H1 (cell line): ENCODE measurements around the gene LOXL4. TPM values are rescaled to one million over a fixed set of nuclear protein-coding genes. Genes with fewer than 3 reads are reported as not detected.

Source experiments
- CTCF ChIA-PET: fragments of 300-600 bp; sonication (Branson Sonifier 250); formaldehyde crosslinking; loops from one replicate; lab custom pipeline; 2021; ENCODE audit not compliant: partially characterized antibody; lab: Charles Lee
- POLR2A ChIA-PET: fragments of 300-600 bp; sonication (Branson Sonifier 250); formaldehyde crosslinking; loops from one replicate; lab custom pipeline; 2021; ENCODE audit warnings: inconsistent platforms; ENCODE audit not compliant: partially characterized antibody; lab: Charles Lee
- DNase-seq, 2 experiments: peaks; one replicate each; pipeline versions ENCODE4 v3.0.0 to v3.0.0-alpha.2; 2010 to 2022; ENCODE audit warnings: low spot score in 2 of 2, low read depth in 1 of 2, mixed read lengths in 1 of 2
- FAIRE-seq: peaks from 2 replicates; lab custom pipeline; 2011; peaks lifted over from hg19 to GRCh38; lab: Jason Lieb, UNC
- H2AFZ ChIP-seq: 2 replicates; pipeline ENCODE4 v1.8.1; 2012; ENCODE audit warnings: low read length, inconsistent platforms
- H2AK5ac ChIP-seq: 2 replicates; pipeline ENCODE4 v1.6.1; 2013; ENCODE audit warnings: low read depth, low read length
- H2BK120ac ChIP-seq: replicated peaks from 2 replicates; pipeline ENCODE3; 2013; ENCODE audit warnings: low read depth, low read length, inconsistent platforms
- H2BK12ac ChIP-seq: 2 replicates; pipeline ENCODE4 v1.6.1; 2013; ENCODE audit warnings: low read depth, low read length
- H2BK15ac ChIP-seq: 2 replicates; pipeline ENCODE4 v1.6.1; 2013; ENCODE audit warnings: low read length
- H2BK20ac ChIP-seq: 2 replicates; pipeline ENCODE4 v1.6.1; 2013; ENCODE audit warnings: low read length
- H2BK5ac ChIP-seq: 2 replicates; pipeline ENCODE4 v1.6.1; 2013; ENCODE audit warnings: low read depth, low read length
- H3K14ac ChIP-seq: 2 replicates; pipeline ENCODE4 v1.6.1; 2013; ENCODE audit warnings: inconsistent platforms; ENCODE audit not compliant: insufficient read length
- H3K18ac ChIP-seq: 2 replicates; pipeline ENCODE4 v1.6.1; 2013; ENCODE audit warnings: low read length; ENCODE audit errors: extremely low read depth
- H3K23ac ChIP-seq: 2 replicates; pipeline ENCODE4 v1.6.1; 2013; ENCODE audit warnings: inconsistent platforms; ENCODE audit not compliant: insufficient read length
- H3K23me2 ChIP-seq: 2 replicates; pipeline ENCODE4 v1.6.1; 2013; ENCODE audit warnings: low read depth, low read length
- H3K27ac ChIP-seq: 2 replicates; pipeline ENCODE4 v1.6.1; 2011; ENCODE audit warnings: low read depth, low read length, inconsistent platforms
- H3K27me3 ChIP-seq, 4 experiments: replicated peaks in 1 of 4; 1 replicate in 1 of 4; 2 replicates in 3 of 4; pipeline versions ENCODE4 v1.6.1 to v1.8.1; 2011 to 2013; ENCODE audit warnings: low read length in 3 of 4, mild to moderate bottlenecking in 3 of 4, inconsistent platforms in 2 of 4, mixed read lengths in 2 of 4, moderate library complexity in 1 of 4; ENCODE audit not compliant: control insufficient read depth in 3 of 4, insufficient read depth in 3 of 4; ENCODE audit errors: extremely low read depth in 1 of 4
- H3K36me3 ChIP-seq, 4 experiments: 2 replicates each; pipeline versions ENCODE4 v1.6.1 to v1.8.1; 2011 to 2013; ENCODE audit warnings: mild to moderate bottlenecking in 4 of 4, low read length in 3 of 4, moderate library complexity in 2 of 4, control low read depth in 1 of 4, inconsistent platforms in 1 of 4; ENCODE audit not compliant: insufficient read depth in 4 of 4, control insufficient read depth in 2 of 4
- H3K4ac ChIP-seq: replicated peaks from 2 replicates; pipeline ENCODE3; 2013; ENCODE audit warnings: low read length, low read depth, mixed read lengths, inconsistent platforms; ENCODE audit not compliant: insufficient read length
- H3K4me1 ChIP-seq, 4 experiments: replicated peaks in 1 of 4; 1 replicate in 1 of 4; 2 replicates in 3 of 4; pipeline versions ENCODE4 v1.6.1 to v1.8.1; 2011 to 2013; ENCODE audit warnings: low read length in 3 of 4, inconsistent platforms in 2 of 4, mixed read lengths in 1 of 4; ENCODE audit not compliant: insufficient read depth in 4 of 4, control insufficient read depth in 3 of 4
- H3K4me2 ChIP-seq, 2 experiments: 2 replicates each; pipeline versions ENCODE4 v1.6.1 to v1.8.1; 2011 to 2013; ENCODE audit warnings: low read depth in 2 of 2, low read length in 2 of 2, control low read depth in 1 of 2, inconsistent platforms in 1 of 2, mild to moderate bottlenecking in 1 of 2; ENCODE audit not compliant: insufficient read depth in 1 of 2
- H3K4me3 ChIP-seq, 4 experiments: fragments of 200-600, 300-600 bp in 1 of 4; sonication (generic), shearing (Covaris generic), sonication (Bioruptor Twin) in 1 of 4; 2 replicates each; pipeline versions ENCODE4 v1.5.1 to v1.8.1; 2011 to 2016; ENCODE audit warnings: low read length in 4 of 4, low read depth in 3 of 4, control low read depth in 2 of 4, inconsistent platforms in 2 of 4, mild to moderate bottlenecking in 2 of 4, mixed read lengths in 1 of 4, moderate library complexity in 1 of 4; ENCODE audit not compliant: insufficient read depth in 2 of 4; ENCODE audit errors: extremely low read depth in 1 of 4
- H3K56ac ChIP-seq: replicated peaks from 2 replicates; pipeline ENCODE3; 2013; ENCODE audit warnings: low read depth, mild to moderate bottlenecking, mixed read lengths, low read length, inconsistent platforms; ENCODE audit not compliant: insufficient read length
- H3K79me1 ChIP-seq: 2 replicates; pipeline ENCODE4 v1.6.1; 2013; ENCODE audit warnings: low read depth, low read length, control low read depth
- H3K79me2 ChIP-seq, 2 experiments: 2 replicates each; pipeline versions ENCODE4 v1.6.1 to v1.8.1; 2012 to 2013; ENCODE audit warnings: low read length in 2 of 2, mild to moderate bottlenecking in 2 of 2, inconsistent platforms in 1 of 2; ENCODE audit not compliant: insufficient read depth in 2 of 2, control insufficient read depth in 1 of 2
- H3K9ac ChIP-seq, 4 experiments: replicated peaks in 1 of 4; 1 replicate in 1 of 4; 2 replicates in 3 of 4; pipeline versions ENCODE4 v1.6.1 to v1.8.1; 2011 to 2013; ENCODE audit warnings: low read depth in 3 of 4, low read length in 3 of 4, control low read depth in 2 of 4, mild to moderate bottlenecking in 2 of 4, moderate library complexity in 2 of 4, inconsistent platforms in 1 of 4; ENCODE audit errors: extremely low read depth in 1 of 4
- H3K9me3 ChIP-seq, 2 experiments: 2 replicates each; pipeline versions ENCODE4 v1.6.1 to v1.8.1; 2012 to 2013; ENCODE audit warnings: mild to moderate bottlenecking in 2 of 2, moderate library complexity in 2 of 2, control low read depth in 1 of 2, inconsistent platforms in 1 of 2, low read depth in 1 of 2, low read length in 1 of 2, mixed read lengths in 1 of 2; ENCODE audit not compliant: insufficient read depth in 2 of 2
- H4K20me1 ChIP-seq, 2 experiments: replicated peaks in 1 of 2; 2 replicates each; pipeline versions ENCODE3 to v1.8.1; 2011 to 2013; ENCODE audit warnings: inconsistent platforms in 2 of 2, low read length in 2 of 2, mild to moderate bottlenecking in 1 of 2; ENCODE audit not compliant: insufficient read depth in 2 of 2, control insufficient read depth in 1 of 2
- H4K5ac ChIP-seq: 2 replicates; pipeline ENCODE4 v1.6.1; 2013; ENCODE audit warnings: low read length, low read depth, mixed read lengths, inconsistent platforms; ENCODE audit not compliant: insufficient read length
- H4K8ac ChIP-seq: 2 replicates; pipeline ENCODE4 v1.8.0; 2013; ENCODE audit warnings: mild to moderate bottlenecking, moderate library complexity, low read length, inconsistent platforms; ENCODE audit not compliant: insufficient read depth; ENCODE audit errors: extremely low read depth
- H4K91ac ChIP-seq: replicated peaks from 2 replicates; pipeline ENCODE3; 2013; ENCODE audit warnings: low read length, mixed read lengths, inconsistent platforms; ENCODE audit not compliant: insufficient read length
- ASH2L ChIP-seq: fragments of 200-600, 300-600 bp; sonication (generic); IDR thresholded peaks from one replicate; pipeline ENCODE4 v1.7.1; 2017; ENCODE audit warnings: low read length
- BCL11A ChIP-seq, 2 experiments: IDR thresholded peaks; one replicate each; pipeline ENCODE4 v1.6.1; 2011; ENCODE audit warnings: low read depth in 2 of 2, low read length in 2 of 2, mild to moderate bottlenecking in 2 of 2
- CBX8 ChIP-seq: fragments of 300-800, 300-1000 bp; sonication (generic); IDR thresholded peaks from 2 replicates; pipeline ENCODE4 v1.7.1; 2016; ENCODE audit warnings: low read depth, low read length, borderline replicate concordance
- CEBPB ChIP-seq: IDR thresholded peaks from 2 replicates; pipeline ENCODE4 v1.6.1; 2012; ENCODE audit warnings: low read depth, low read length
- GABPA ChIP-seq: IDR thresholded peaks from 2 replicates; pipeline ENCODE4 v1.6.1; 2011; ENCODE audit warnings: mild to moderate bottlenecking, low read length, moderate library complexity, borderline replicate concordance; ENCODE audit not compliant: insufficient read depth
- GTF2F1 ChIP-seq: IDR thresholded peaks from 2 replicates; pipeline ENCODE4 v1.6.1; 2012; ENCODE audit warnings: low read depth, low read length, improper control_type of control experiment, borderline replicate concordance
- HDAC2 ChIP-seq, 2 experiments: fragments of 300-600 bp in 1 of 2; sonication (generic) in 1 of 2; IDR thresholded peaks; 2 replicates each; pipeline ENCODE4 v1.6.1; 2011 to 2012; ENCODE audit warnings: low read depth in 2 of 2, low read length in 2 of 2, mild to moderate bottlenecking in 2 of 2, moderate library complexity in 2 of 2, borderline replicate concordance in 1 of 2, inconsistent platforms in 1 of 2
- JUN ChIP-seq: IDR thresholded peaks from 2 replicates; pipeline ENCODE4 v1.6.1; 2011; ENCODE audit warnings: low read depth, mild to moderate bottlenecking, improper control_type of control experiment, low read length
- MAFK ChIP-seq: IDR thresholded peaks from 2 replicates; pipeline ENCODE4 v1.6.1; 2012; ENCODE audit warnings: low read depth, mild to moderate bottlenecking, improper control_type of control experiment, low read length
- POLR2AphosphoS5 ChIP-seq: IDR thresholded peaks from 2 replicates; pipeline ENCODE4 v1.6.1; 2011; ENCODE audit warnings: low read depth, low read length
- RNF2 ChIP-seq: fragments of 200-900, 300-1000 bp; sonication (generic); IDR thresholded peaks from 2 replicates; pipeline ENCODE4 v1.7.1; 2016; ENCODE audit warnings: borderline replicate concordance, low read depth, mild to moderate bottlenecking, antibody characterized with exemption, low read length; ENCODE audit not compliant: poor library complexity, severe bottlenecking; ENCODE audit errors: missing control alignments
- SIRT6 ChIP-seq: IDR thresholded peaks from one replicate; pipeline ENCODE4 v1.7.1; 2012; ENCODE audit warnings: low read length, inconsistent platforms
- USF2 ChIP-seq: IDR thresholded peaks from 2 replicates; pipeline ENCODE4 v1.6.1; 2011; ENCODE audit warnings: low read length, improper control_type of control experiment
- WGBS, 2 experiments: shearing (Covaris generic) in 1 of 2; methylation state at CpG; one replicate each; pipeline versions ENCODE4 v1.1.6 to v1.1.7; 2013 to 2015; ENCODE audit warnings: low lambda C conversion rate in 2 of 2, mixed read lengths in 2 of 2, inconsistent platforms in 1 of 2, low coverage in 1 of 2, missing lambda C conversion rate in 1 of 2; ENCODE audit not compliant: insufficient replicate concordance in 2 of 2, insufficient coverage in 1 of 2, insufficient read length in 1 of 2; ENCODE audit errors: extremely low coverage in 1 of 2, missing lambda C conversion rate in 1 of 2; 5-methylcytosine and 5-hydroxymethylcytosine counted together
- polyA plus RNA-seq, 7 experiments: library from polyadenylated mRNA; depleted of rRNA in 3 of 7; stranded (reverse) in 5 of 7; unstranded in 2 of 7; fragments of >200 nt in 5 of 7; fragments of 200-250 nt in 2 of 7; gene quantifications; 1 replicate in 5 of 7; 2 replicates in 1 of 7; 4 replicates in 1 of 7; pipeline versions ENCODE4 v1.2.1 to v1.2.3, GENCODE V29; 2011 to 2013; ENCODE audit warnings: missing spikeins in 2 of 7, mixed read lengths in 2 of 7
- total RNA-seq: library from RNA; stranded (reverse); fragmentation: NEBNext Ultra II Directional; extraction: Animal tissue kit (Norgen Biotek cat#: 25700); gene quantifications from 2 replicates; pipeline ENCODE4 v1.2.1, GENCODE V29; 2021

LOXL4 gene
- total and polyA plus RNA-seq, 2 of the 8 experiments (the other 6 are each of a cell fraction or from before 2014, with no cell fraction given), result 0.13 to 0.27 TPM

- no peak overlapping the region for H4K5ac ChIP-seq
- no peak overlapping the region for H2BK120ac ChIP-seq
- no peak overlapping the region for H3K4ac ChIP-seq
- ChIA-PET POLR2A (no interaction called here), CTCF (interaction anchor here (1.1 to 5.9 kb wide), 10 partner anchors 9 to 254 kb away, joined by 3 to 57 read pairs (median 4); no protein-coding TSS in a partner anchor)
- H2BK12ac ChIP-seq, result no peak overlapping the region
- H3K36me3 ChIP-seq, result no peaks in the 10 kb centered on the region
- H3K23ac ChIP-seq, result no peak overlapping the region
- no peak overlapping the region for H3K14ac ChIP-seq
- DNase-seq (no peak), FAIRE-seq (no peak)
- no peaks in the 10 kb centered on the region for H3K27me3 ChIP-seq
- WGBS, 2 experiments, result 71% methylated on average over 5 of the region's 5 CpGs; no CpG with 5 or more reads in 1 of the 2 experiments
- no peak overlapping the region for H3K9ac ChIP-seq
- H3K4me1 ChIP-seq, result peaks cover 0 to 12% (median 3%) of the 10 kb centered on the region in 4 experiments; a peak in 5 of 7 replicates
- no peak overlapping the region for H3K56ac ChIP-seq
- no peak overlapping the region for H3K27ac ChIP-seq
- H3K79me2 ChIP-seq, result no peaks in the 10 kb centered on the region
- H2BK20ac ChIP-seq, result no peak overlapping the region
- no peaks in the 10 kb centered on the region for H4K20me1 ChIP-seq
- peak overlapping the region; percentile 42 for H2AFZ ChIP-seq
- no peaks in the 10 kb centered on the region for H3K79me1 ChIP-seq
- H3K23me2 ChIP-seq, result no peaks in the 10 kb centered on the region
- H4K8ac ChIP-seq, result peak overlapping the region; percentile 1; the same call in 1 of the 2 replicates
- H2AK5ac ChIP-seq, result no peak overlapping the region
- no peaks in the 10 kb centered on the region for H3K9me3 ChIP-seq
- no peak overlapping the region for H2BK15ac ChIP-seq
- no peak overlapping the region for H3K18ac ChIP-seq
- no peak overlapping the region for H3K4me2 ChIP-seq
- H2BK5ac ChIP-seq, result no peak overlapping the region
- no peak overlapping the region for H3K4me3 ChIP-seq
- H4K91ac ChIP-seq, result no peak overlapping the region
- TF ChIP-seq POLR2AphosphoS5 (no peak), RNF2 (no peak), USF2 (no peak), MAFK (no peak), CEBPB (no peak), SIRT6 (no peak), CBX8 (no peak), BCL11A (IDR thresholded peaks at IDR 0.05; ENCODE audit: low read depth in 2 of 2, low read length in 2 of 2) (no peak), HDAC2 (IDR thresholded peaks at IDR 0.05; ENCODE audit: borderline replicate concordance in 1 of 2, low read depth in 2 of 2, low read length in 2 of 2) (no peak), ASH2L (no peak), GABPA (no peak), JUN (no peak), GTF2F1 (no peak)
These were observed 27.9 kb upstream of the LOXL4 start for GRCh38 chr10:98295907-98296306.
